Hepatic stellate cell (primary cell): Measurements from ENCODE around the gene USF3.

Experiments used
- DNase-seq: peaks from one replicate; pipeline ENCODE4 v3.0.0; 2011; ENCODE audit warnings: low spot score

Gene USF3

GRCh38 chr3:113695786-113696645, at the start of gene USF3:
Gene USF3 (minus strand): TSS chr3:113696642. CDS start chr3:113674878, 21,764 bp downstream.
- peak; percentile 87 for DNase-seq

GRCh38 chr3:113745756-113746547, 49.5 kb upstream of the USF3 start, which contains the start of gene NAA50:
Gene NAA50 (minus strand): TSS chr3:113746249. CDS start chr3:113745949, 300 bp downstream.
- peak; percentile 90 for DNase-seq

GRCh38 chr3:113744941-113745755, 48.7 kb upstream of the USF3 start:
- DNase-seq = peak; percentile 84

GRCh38 chr3:113743006-113743630, 46.7 kb upstream of the USF3 start:
- no peak for DNase-seq

- DNase-seq = no peak
Measured at GRCh38 chr3:113741620-113742019, 45.2 kb upstream of the USF3 start.

- DNase-seq = no peak
Measured at GRCh38 chr3:113741086-113741485, 44.6 kb upstream of the USF3 start.

GRCh38 chr3:113736548-113737089, 40.2 kb upstream of the USF3 start:
- DNase-seq = peak; percentile 13

- DNase-seq = no peak
Measured at GRCh38 chr3:113731694-113732093, 35.3 kb upstream of the USF3 start.

- DNase-seq = no peak
Measured at GRCh38 chr3:113730550-113730949, 34.1 kb upstream of the USF3 start.

- DNase-seq = no peak
Measured at GRCh38 chr3:113728661-113729060, 32.2 kb upstream of the USF3 start.

- no peak for DNase-seq
Measured at GRCh38 chr3:113721636-113722035, 25.2 kb upstream of the USF3 start.

GRCh38 chr3:113719758-113720157, 23.3 kb upstream of the USF3 start:
- no peak for DNase-seq

GRCh38 chr3:113719294-113719693, 22.9 kb upstream of the USF3 start:
- no peak for DNase-seq

GRCh38 chr3:113717818-113718217, 21.4 kb upstream of the USF3 start:
- no peak for DNase-seq

GRCh38 chr3:113717308-113717707, 20.9 kb upstream of the USF3 start:
- no peak for DNase-seq

GRCh38 chr3:113714702-113715101, 18.3 kb upstream of the USF3 start:
- DNase-seq = no peak

- DNase-seq = no peak
Measured at GRCh38 chr3:113712129-113712528, 15.7 kb upstream of the USF3 start.

GRCh38 chr3:113707835-113708234, 11.4 kb upstream of the USF3 start:
- no peak for DNase-seq

- DNase-seq = no peak
Measured at GRCh38 chr3:113698956-113699355, 2.5 kb upstream of the USF3 start.

- DNase-seq = no peak
Measured at GRCh38 chr3:113698213-113698742, 1.8 kb upstream of the USF3 start.

- peak; percentile 8 for DNase-seq
Measured at GRCh38 chr3:113697500-113698090, 1.2 kb upstream of the USF3 start.
